ENCODE measurements around the gene PRKACA. TPM values are rescaled to one million over a fixed set of nuclear protein-coding genes. Genes with fewer than 3 reads are reported as not detected.

Gene PRKACA
- total and polyA plus RNA-seq, 2 donors (not counting 3 experiments of a cell fraction or from before 2014, with no cell fraction given) = 44.2 to 97.5 TPM

- H3K4me3 ChIP-seq (replicated peaks in 1 of 3; ENCODE audit: insufficient read depth in 1 of 3, low read depth in 1 of 3, low read length in 3 of 3) = no peak overlapping the region
- no peak overlapping the region for H3K4me2 ChIP-seq (ENCODE audit: insufficient read depth, low read length)
- TF ChIP-seq MYC (IDR thresholded peaks at IDR 0.05; ENCODE audit: low read depth, low read length) (no peak), JUN (IDR thresholded peaks at IDR 0.05; ENCODE audit: borderline replicate concordance, insufficient read depth, insufficient read length, low read depth) (no peak), GATA2 (IDR thresholded peaks at IDR 0.05; ENCODE audit: insufficient read depth, insufficient read length, low read depth, low read length) (no peak), EZH2 (IDR thresholded peaks at IDR 0.05; ENCODE audit: borderline replicate concordance, low read depth, low read length, severe bottlenecking) (no peak), POLR2A (IDR thresholded peaks at IDR 0.05; ENCODE audit: low read depth, low read length) (no peak), POLR2AphosphoS5 (IDR thresholded peaks at IDR 0.05; ENCODE audit: insufficient read depth, low read depth, low read length) (no peak), FOS (IDR thresholded peaks at IDR 0.05; ENCODE audit: borderline replicate concordance, insufficient read depth, low read length) (no peak)
- TF ChIP-seq, protein P1, sequence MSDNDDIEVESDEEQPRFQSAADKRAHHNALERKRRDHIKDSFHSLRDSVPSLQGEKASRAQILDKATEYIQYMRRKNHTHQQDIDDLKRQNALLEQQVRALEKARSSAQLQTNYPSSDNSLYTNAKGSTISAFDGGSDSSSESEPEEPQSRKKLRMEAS (IDR thresholded peaks at IDR 0.05; ENCODE audit: insufficient read depth, insufficient read length) = no peak
- TF ChIP-seq, protein P2, sequence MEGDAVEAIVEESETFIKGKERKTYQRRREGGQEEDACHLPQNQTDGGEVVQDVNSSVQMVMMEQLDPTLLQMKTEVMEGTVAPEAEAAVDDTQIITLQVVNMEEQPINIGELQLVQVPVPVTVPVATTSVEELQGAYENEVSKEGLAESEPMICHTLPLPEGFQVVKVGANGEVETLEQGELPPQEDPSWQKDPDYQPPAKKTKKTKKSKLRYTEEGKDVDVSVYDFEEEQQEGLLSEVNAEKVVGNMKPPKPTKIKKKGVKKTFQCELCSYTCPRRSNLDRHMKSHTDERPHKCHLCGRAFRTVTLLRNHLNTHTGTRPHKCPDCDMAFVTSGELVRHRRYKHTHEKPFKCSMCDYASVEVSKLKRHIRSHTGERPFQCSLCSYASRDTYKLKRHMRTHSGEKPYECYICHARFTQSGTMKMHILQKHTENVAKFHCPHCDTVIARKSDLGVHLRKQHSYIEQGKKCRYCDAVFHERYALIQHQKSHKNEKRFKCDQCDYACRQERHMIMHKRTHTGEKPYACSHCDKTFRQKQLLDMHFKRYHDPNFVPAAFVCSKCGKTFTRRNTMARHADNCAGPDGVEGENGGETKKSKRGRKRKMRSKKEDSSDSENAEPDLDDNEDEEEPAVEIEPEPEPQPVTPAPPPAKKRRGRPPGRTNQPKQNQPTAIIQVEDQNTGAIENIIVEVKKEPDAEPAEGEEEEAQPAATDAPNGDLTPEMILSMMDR (IDR thresholded peaks at IDR 0.05; ENCODE audit: extremely low read depth in 1 of 2, insufficient read depth in 1 of 2, low read depth in 1 of 2, low read length in 2 of 2) = no peak
- no peak for FAIRE-seq
- H2AFZ ChIP-seq (ENCODE audit: low read depth, low read length) = no peak overlapping the region
- H3K27me3 ChIP-seq (ENCODE audit: control insufficient read depth in 2 of 2, insufficient read depth in 2 of 2, low read length in 2 of 2) = no peaks in the 10 kb centered on the region
- intact Hi-C loops (cut with micrococcal nuclease) = no loop called here
- H3K9me3 ChIP-seq (replicated peaks; ENCODE audit: control insufficient read depth, insufficient read depth, low read length) = no peaks in the 10 kb centered on the region
- H3K27ac ChIP-seq (ENCODE audit: insufficient read depth, low read depth, low read length) = no peak overlapping the region
- H3K9ac ChIP-seq (replicated peaks; ENCODE audit: extremely low read depth, insufficient read depth, low read length) = no peak overlapping the region
- DNase-seq (ENCODE audit: low read depth, low spot score) = no peak
- no peaks in the 10 kb centered on the region for H4K20me1 ChIP-seq (replicated peaks; ENCODE audit: control insufficient read depth, extremely low read depth, insufficient read depth, low read length)
- dilution Hi-C loops (cut with MboI; ENCODE audit: extremely low pct_ligation_motif_present, low sequenced_read_pairs) = no loop called here
- ChIA-PET POLR2A (no interaction called here), CTCF (interaction anchor here (0.6 to 3.4 kb wide), 4 partner anchors 8 to 35 kb away, joined by 3 to 14 read pairs (median 10); partner anchors contain the start of gene IL27RA)
- H3K4me1 ChIP-seq (ENCODE audit: control insufficient read depth, extremely low read depth, insufficient read depth, low read length) = no peaks in the 10 kb centered on the region
- H3K36me3 ChIP-seq (ENCODE audit: control insufficient read depth in 2 of 2, extremely low read depth in 1 of 2, insufficient read depth in 2 of 2, low read length in 2 of 2) = no peaks in the 10 kb centered on the region
- BruUV-seq (replicated peaks) = no TSS peak
- no peaks in the 10 kb centered on the region for H3K9me1 ChIP-seq (replicated peaks; ENCODE audit: control insufficient read depth, extremely low read depth, insufficient read depth, low read length)
- no peaks in the 10 kb centered on the region for H3K79me2 ChIP-seq (ENCODE audit: control insufficient read depth, insufficient read depth, low read length)
These were observed 67.0 kb downstream of the PRKACA start for GRCh38 chr19:14050512-14050911.

Measured in endothelial cell of umbilical vein (primary cell).